NCI-H128 (cell line): ENCODE results near the gene CYSRT1.

Source experiments
- DNase-seq: peaks from one replicate; lab custom pipeline; 2025; ENCODE audit not compliant: unreplicated experiment; lab: John Stamatoyannopoulos, UW

Gene CYSRT1

DNA sequence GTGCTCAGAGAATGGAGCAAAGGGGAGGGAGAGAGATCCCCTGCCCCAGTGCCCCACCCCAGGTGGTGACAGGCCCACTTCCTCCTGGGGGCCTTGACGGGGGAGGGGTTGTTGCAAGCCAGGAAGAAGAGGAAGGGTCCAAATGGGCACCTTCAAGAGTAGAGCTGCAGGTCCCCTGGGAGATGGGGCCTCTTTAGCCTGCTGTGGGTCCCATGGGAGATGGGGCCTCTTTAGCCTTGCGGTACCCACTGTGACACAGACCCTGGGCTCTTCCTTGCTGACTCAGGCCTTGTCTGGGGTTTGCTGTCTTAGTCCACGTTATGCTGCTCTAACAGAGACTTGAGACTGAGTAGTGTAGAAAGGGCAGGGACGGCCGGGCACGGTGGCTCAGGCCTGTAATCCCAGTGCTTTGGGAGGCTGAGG lies 43.0 kb downstream of the CYSRT1 start:
- no peak for DNase-seq

DNA sequence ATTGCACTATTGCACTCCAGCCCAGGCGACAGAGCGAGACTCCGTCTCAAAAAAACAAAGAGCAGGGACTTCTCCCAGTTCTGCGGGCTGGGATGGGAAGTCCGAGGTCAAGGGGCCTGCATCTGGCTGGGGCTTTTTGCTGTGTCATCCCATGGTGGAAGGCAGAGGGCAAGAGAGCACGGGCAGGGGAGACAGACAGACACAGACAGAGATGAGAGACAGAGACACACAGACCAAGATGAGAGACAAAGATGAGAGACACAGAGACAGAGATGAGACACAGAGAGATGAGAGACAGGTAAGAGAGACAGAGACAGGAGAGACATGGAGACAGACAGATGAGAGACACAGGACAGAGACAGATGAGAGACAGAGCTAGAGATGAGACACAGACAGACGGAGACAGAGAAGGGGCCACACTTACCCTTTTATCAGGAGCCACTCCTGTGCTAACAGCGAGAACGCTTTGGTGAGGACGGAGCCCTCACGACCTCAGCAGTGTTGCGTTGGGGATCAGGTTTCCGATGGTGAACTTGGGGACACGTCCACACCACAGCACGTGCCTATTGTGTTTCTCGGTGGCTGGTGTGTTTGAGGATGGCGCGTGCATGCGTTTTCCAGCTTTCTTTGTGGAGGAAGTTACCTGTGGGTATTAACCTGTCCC lies 43.7 kb downstream of the CYSRT1 start:
- no peak for DNase-seq

DNA sequence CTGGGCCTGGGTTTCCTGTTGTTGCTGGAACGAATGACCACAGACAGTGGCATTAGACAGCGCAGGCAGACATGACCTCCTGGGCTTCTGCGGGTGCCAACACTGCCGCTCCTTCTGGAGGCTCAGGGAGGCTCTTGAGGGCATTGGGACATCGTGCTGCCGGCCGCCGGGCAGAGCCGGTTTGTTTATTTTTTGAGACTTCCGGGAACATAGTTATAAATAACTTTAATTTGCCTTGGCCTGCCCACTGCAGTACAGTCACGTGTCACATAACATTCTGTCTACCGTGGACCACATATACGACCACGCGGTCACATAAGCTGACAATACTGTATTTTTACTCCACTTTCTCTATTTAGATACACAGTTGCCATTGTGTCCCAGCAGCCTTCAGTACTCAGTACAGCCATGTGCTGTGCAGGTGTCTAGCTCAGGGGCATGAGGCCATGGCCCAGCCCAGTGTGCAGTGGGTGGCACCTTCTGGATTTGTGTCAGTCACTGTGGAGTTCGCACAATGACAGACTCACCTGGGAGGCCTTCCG lies 44.3 kb downstream of the CYSRT1 start:
- DNase-seq = no peak

DNA sequence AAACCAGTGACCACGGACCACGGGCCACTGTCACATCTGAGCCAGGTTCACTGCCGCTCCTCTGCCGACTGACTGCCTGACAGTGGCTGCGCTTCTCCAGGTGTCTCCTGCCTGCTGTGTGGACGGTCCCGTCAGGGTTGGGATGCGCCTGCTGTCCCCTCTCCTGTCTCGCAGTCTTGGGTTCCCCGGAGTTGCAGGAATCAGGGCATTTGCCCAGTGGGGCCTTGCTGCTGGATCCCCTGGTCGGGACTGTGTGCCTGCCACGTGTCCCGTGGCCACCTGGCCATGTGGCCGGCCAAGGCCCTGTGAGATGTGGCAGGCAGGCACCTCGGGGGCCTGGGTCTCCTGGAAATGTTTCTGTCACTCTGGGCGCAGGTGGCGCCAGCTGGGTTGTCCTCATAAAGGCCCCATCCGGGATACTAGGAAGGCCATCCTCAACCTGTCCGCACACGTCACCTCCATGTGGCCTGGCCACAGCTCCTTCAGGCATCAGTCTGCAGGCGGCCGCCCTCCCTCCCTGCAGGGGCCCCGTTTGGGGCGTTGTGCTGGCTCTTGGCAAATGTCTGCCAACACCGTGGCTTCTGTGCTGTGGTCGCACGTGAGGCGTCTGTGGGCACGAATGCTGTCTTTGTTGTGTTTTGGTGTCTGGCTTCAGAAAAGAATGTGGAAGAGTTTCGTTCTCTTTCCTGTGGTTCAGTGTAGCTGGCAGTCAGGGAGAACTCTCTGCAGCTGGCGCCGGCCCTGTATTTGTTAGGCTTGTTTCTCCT lies 46.1 kb downstream of the CYSRT1 start:
- no peak for DNase-seq

DNA sequence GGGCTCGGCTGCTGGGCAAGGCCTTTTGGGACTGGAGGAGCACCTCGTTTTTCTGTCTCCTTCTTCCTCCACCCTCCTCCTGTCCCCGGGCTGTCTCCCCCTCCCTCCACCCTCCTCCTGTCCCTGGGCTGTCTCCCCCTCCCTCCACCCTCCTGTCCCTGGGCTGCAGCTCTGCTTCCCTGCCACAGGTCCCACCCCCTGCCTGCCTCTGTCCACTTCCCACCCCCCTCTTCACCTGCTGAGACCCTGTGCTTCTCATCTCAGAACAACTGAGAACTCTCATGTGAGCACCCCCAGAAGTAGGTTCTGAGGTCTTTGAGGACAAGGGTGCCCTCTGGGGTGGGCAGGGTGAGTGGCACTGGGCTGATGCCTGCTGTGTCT lies 46.7 kb downstream of the CYSRT1 start:
- no peak for DNase-seq

DNA sequence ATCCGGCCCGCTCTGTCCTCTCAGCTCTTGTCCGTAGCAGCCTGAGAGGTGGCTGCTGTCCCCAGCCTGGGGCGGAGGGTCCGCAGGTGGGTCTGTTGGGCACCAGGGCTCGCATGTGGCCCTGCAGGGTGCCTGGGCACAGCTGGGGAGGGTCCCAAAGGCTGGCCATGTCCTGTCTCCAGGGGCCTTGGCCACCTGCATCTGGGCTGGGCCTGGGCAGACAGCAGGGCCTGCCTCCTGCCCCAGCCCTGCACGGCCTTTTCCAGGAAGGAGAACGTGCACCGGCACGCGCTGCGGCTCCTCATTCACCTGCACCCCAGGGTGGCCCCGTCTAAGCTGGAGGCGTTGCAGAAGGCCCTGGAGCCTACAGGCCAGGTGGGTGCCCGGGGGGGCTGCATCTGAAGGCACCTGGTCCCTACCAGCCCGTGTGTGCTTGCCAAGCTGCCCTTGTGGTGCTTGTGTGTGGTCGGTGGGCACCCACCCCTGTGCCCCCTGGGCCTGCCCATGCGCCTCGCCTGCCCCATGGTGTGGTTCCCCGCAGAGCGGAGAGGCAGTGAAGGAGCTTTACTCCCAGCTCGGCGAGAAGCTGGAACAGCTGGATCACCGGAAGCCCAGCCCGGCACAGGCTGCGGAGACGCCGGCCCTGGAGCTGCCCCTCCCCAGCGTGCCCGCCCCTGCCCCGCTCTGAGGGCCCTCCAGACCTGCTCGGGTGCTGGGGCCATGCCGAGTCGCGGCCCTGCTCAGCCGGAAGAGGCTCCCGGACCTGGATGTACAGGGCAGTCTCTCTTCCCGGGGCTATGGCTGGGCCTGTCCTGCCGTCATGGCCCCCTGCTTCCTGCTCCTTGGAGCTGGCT lies 47.5 kb downstream of the CYSRT1 start:
- no peak for DNase-seq

DNA sequence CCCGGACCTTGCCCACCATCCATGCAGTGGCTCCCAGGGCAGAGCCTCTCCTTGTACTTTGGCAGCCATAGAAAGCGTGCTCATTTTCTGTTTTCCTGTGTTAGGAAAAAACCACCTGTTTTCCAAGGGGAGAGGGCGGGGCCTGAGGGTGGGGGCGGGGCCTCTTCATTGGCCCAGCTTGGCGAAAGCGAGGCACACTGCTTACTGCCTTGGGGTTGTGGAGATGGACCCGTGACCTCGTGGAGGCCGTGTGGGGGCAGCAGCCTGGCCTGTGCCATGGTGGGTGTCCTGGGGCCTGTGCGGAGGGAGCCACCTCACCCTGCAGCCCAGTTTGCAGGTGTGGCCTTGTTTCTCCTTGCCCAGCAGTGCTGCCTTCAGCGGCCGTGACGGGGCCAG lies 48.1 kb downstream of the CYSRT1 start:
- no peak for DNase-seq

DNA sequence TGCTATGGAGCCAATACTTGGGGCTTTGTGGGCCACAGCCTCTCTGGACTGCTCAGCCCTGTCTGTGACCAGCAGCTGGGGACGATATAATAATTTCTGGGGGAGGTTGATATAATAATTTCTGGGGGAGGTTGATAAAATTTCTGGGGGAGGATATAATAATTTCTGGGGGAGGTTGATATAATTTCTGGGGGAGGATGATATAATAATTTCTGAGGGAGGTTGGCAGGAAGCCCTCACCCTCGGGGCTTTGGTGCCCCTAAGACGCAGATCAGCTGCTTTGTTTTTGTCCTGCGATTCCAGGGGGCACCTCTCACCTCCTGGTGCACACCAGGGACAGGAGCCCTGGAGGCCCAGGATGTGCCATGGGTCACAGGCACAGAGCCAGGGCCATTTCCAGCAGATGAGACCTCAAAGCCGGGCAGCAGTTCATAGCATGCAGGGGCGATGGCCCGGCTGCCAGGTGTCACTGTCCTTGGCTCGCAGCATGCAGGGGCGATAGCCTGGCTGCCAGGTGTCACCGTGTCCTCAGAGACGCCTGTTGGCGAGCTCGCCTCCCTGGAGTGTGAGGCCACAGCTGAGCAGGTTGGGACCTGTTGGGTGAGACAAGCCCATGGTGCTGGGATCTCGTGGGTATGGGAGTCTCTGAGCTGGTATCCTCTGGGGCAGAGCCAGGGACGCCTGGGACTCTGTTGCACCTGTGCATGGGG lies 48.8 kb downstream of the CYSRT1 start:
- DNase-seq = no peak

DNA sequence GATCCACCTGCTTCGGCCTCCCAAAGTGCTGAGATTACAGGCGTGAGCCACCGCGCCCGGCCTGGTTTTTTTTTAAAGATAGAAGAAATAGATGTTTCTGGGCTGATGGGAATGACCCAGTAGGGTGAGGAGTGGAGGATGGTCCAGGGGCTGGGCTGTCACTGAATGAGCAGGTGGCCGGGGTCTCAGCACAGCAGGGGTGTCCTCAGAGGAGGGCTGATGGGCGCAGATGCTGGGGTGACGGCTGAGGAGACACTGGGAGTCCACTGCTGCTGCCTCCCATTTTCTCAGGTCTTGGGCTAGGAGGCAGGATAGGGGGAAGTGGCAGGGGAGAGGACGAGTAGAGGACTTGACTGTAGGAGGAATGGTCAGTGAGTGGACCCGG lies 50.2 kb downstream of the CYSRT1 start:
- DNase-seq = no peak
